ENCODE measurements around the gene VSIG4.

Gene VSIG4

GRCh38 chrX:66022632-66023384 is 17.1 kb downstream of the VSIG4 start:
- H3K9me3 Mint-ChIP-seq: peaks cover 5% of the 10 kb centered on the region
- H3K36me3 Mint-ChIP-seq (ENCODE audit: low read depth): no peaks in the 10 kb centered on the region
- no peaks in the 10 kb centered on the region for H3K4me1 Mint-ChIP-seq
- TF ChIP-seq CTCF (IDR thresholded peaks at IDR 0.05; ENCODE audit: unreplicated experiment in 3 of 3): no peak
- H3K4me3 Mint-ChIP-seq: no peak overlapping the region
- no peaks in the 10 kb centered on the region for H3K27me3 Mint-ChIP-seq (ENCODE audit: low read depth)
- H3K27ac Mint-ChIP-seq: no peak overlapping the region

- Mint-ChIP-seq H3K36me3 (ENCODE audit: low read depth) (no peaks in the 10 kb centered on the region), H3K9me3 (peaks cover 5% of the 10 kb centered on the region), H3K27me3 (ENCODE audit: low read depth) (no peaks in the 10 kb centered on the region), H3K4me1 (no peaks in the 10 kb centered on the region), H3K27ac (no peak overlapping the region), H3K4me3 (no peak overlapping the region)
- no peak for TF ChIP-seq CTCF (IDR thresholded peaks at IDR 0.05; ENCODE audit: unreplicated experiment in 3 of 3)
Measured at GRCh38 chrX:66021765-66022631, 17.9 kb downstream of the VSIG4 start.

GRCh38 chrX:66021401-66021764 is 18.5 kb downstream of the VSIG4 start:
- TF ChIP-seq CTCF (IDR thresholded peaks at IDR 0.05; ENCODE audit: unreplicated experiment in 3 of 3): no peak
- Mint-ChIP-seq H3K4me1 (no peaks in the 10 kb centered on the region), H3K36me3 (ENCODE audit: low read depth) (no peaks in the 10 kb centered on the region), H3K27me3 (ENCODE audit: low read depth) (no peaks in the 10 kb centered on the region), H3K27ac (no peak overlapping the region), H3K4me3 (no peak overlapping the region), H3K9me3 (peaks cover 5% of the 10 kb centered on the region)

GRCh38 chrX:66020631-66021334 is 19.1 kb downstream of the VSIG4 start:
- Mint-ChIP-seq H3K27ac (no peak overlapping the region), H3K4me3 (no peak overlapping the region), H3K27me3 (ENCODE audit: low read depth) (no peaks in the 10 kb centered on the region)

GRCh38 chrX:66019974-66020373 is 19.9 kb downstream of the VSIG4 start:
- peaks cover 5% of the 10 kb centered on the region for H3K9me3 Mint-ChIP-seq
- no peaks in the 10 kb centered on the region for H3K36me3 Mint-ChIP-seq (ENCODE audit: low read depth)
- H3K27me3 Mint-ChIP-seq (ENCODE audit: low read depth): no peaks in the 10 kb centered on the region
- no peak for TF ChIP-seq CTCF (IDR thresholded peaks at IDR 0.05; ENCODE audit: unreplicated experiment in 3 of 3)
- H3K4me1 Mint-ChIP-seq: no peaks in the 10 kb centered on the region
- no peak overlapping the region for H3K27ac Mint-ChIP-seq
- H3K4me3 Mint-ChIP-seq: no peak overlapping the region

More at GRCh38 chrX:66020631-66021334, 19.1 kb downstream of the VSIG4 start:
- Mint-ChIP-seq H3K9me3 (peaks cover 5% of the 10 kb centered on the region), H3K36me3 (ENCODE audit: low read depth) (no peaks in the 10 kb centered on the region), H3K4me1 (no peaks in the 10 kb centered on the region)
- TF ChIP-seq CTCF (IDR thresholded peaks at IDR 0.05; ENCODE audit: unreplicated experiment in 3 of 3): no peak

All from nephron (organoid).